ENCODE data around the gene HOOK2.
"Not testable (repeated sequence)": the region's sequence is repeated elsewhere in the genome, so short reads cannot be mapped to it uniquely, and the experiment has no call there.

HOOK2 gene

GRCh38 chr19:12720296-12720695 lies 55.1 kb downstream of the HOOK2 start:
- no peak for DNase-seq

- DNase-seq: no peak
Measured at GRCh38 chr19:12715929-12716328, 59.4 kb downstream of the HOOK2 start.

GRCh38 chr19:12715102-12715501 lies 60.2 kb downstream of the HOOK2 start:
- DNase-seq: no peak

- DNase-seq: not testable (repeated sequence)
Measured at GRCh38 chr19:12713304-12713703, 62.0 kb downstream of the HOOK2 start.

All from CD4-positive, alpha-beta T cell treated with Interleukin-17A for 4 hours (primary cell).